ENCODE results near the gene PPM1L.

Gene PPM1L

GRCh38 chr3:160779040-160779439, 23.0 kb downstream of the PPM1L start:
- no peaks in the 10 kb centered on the region for H3K9me2 ChIP-seq (ENCODE audit: low read depth, low read length)
- H3K36me3 ChIP-seq (ENCODE audit: insufficient read depth, low read length) = no peaks in the 10 kb centered on the region
- no peak overlapping the region for H3K9ac ChIP-seq (ENCODE audit: low read length)

DNA sequence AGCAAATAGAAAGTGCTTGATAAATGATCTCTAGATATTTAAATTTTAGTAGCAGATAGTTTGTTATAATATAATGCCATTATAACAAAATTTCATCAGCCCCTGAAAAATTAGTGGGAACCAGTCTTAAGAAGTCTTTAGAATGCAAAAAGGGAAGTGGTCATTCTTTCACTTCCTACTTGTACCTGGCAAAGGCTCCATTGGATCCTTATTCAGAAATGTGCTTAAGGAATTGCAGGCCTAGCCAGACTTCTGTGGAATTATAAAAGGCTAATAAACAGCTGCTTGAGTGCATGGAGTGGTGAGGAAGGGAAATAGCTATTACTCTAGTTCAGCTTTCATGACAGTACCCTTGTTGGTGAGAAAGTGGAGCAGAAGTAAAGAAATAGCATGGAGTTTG, 24.2 kb downstream of the PPM1L start:
- Histone ChIP-seq H3K27ac (ENCODE audit: low read depth, low read length, poor library complexity, severe bottlenecking) (no peak overlapping the region), H3K9me3 (ENCODE audit: low read length) (no peaks in the 10 kb centered on the region), H3K79me2 (ENCODE audit: insufficient read depth, low read length) (no peaks in the 10 kb centered on the region), H3K4me2 (ENCODE audit: low read length) (no peak overlapping the region), H3K4me1 (ENCODE audit: insufficient read depth, low read length, severe bottlenecking) (no peaks in the 10 kb centered on the region), H3K27me3 (ENCODE audit: insufficient read depth, low read length) (no peaks in the 10 kb centered on the region), H3K36me3 (ENCODE audit: insufficient read depth, low read length) (no peaks in the 10 kb centered on the region), H3F3A (ENCODE audit: insufficient read depth, low read length) (no peaks in the 10 kb centered on the region), H3K9ac (ENCODE audit: low read length) (no peak overlapping the region), H4K20me1 (ENCODE audit: insufficient read depth, low read length) (no peaks in the 10 kb centered on the region), H3K4me3 (ENCODE audit: low read depth, low read length, poor library complexity, severe bottlenecking) (no peak overlapping the region), H3K9me2 (ENCODE audit: low read depth, low read length) (no peaks in the 10 kb centered on the region), H2AFZ (ENCODE audit: low read length) (no peak overlapping the region)
- no peak for TF ChIP-seq EZH2 (IDR thresholded peaks at IDR 0.05; ENCODE audit: borderline replicate concordance, low read length)
- TF ChIP-seq, protein P1, sequence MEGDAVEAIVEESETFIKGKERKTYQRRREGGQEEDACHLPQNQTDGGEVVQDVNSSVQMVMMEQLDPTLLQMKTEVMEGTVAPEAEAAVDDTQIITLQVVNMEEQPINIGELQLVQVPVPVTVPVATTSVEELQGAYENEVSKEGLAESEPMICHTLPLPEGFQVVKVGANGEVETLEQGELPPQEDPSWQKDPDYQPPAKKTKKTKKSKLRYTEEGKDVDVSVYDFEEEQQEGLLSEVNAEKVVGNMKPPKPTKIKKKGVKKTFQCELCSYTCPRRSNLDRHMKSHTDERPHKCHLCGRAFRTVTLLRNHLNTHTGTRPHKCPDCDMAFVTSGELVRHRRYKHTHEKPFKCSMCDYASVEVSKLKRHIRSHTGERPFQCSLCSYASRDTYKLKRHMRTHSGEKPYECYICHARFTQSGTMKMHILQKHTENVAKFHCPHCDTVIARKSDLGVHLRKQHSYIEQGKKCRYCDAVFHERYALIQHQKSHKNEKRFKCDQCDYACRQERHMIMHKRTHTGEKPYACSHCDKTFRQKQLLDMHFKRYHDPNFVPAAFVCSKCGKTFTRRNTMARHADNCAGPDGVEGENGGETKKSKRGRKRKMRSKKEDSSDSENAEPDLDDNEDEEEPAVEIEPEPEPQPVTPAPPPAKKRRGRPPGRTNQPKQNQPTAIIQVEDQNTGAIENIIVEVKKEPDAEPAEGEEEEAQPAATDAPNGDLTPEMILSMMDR (IDR thresholded peaks at IDR 0.05; ENCODE audit: low read length) = no peak

More at GRCh38 chr3:160779040-160779439, 23.0 kb downstream of the PPM1L start:
- no peak overlapping the region for H2AFZ ChIP-seq (ENCODE audit: low read length)
- H3K27me3 ChIP-seq (ENCODE audit: insufficient read depth, low read length) = no peaks in the 10 kb centered on the region
- no peak overlapping the region for H3K27ac ChIP-seq (ENCODE audit: low read depth, low read length, poor library complexity, severe bottlenecking)
- H3K4me3 ChIP-seq (ENCODE audit: low read depth, low read length, poor library complexity, severe bottlenecking) = no peak overlapping the region
- no peaks in the 10 kb centered on the region; the same call in 1 of the 2 replicates for H4K20me1 ChIP-seq (ENCODE audit: insufficient read depth, low read length)
- H3K4me1 ChIP-seq (ENCODE audit: insufficient read depth, low read length, severe bottlenecking) = no peaks in the 10 kb centered on the region
- H3F3A ChIP-seq (ENCODE audit: insufficient read depth, low read length) = no peaks in the 10 kb centered on the region
- H3K79me2 ChIP-seq (ENCODE audit: insufficient read depth, low read length) = no peaks in the 10 kb centered on the region
- H3K4me2 ChIP-seq (ENCODE audit: low read length) = no peak overlapping the region
- no peak for TF ChIP-seq EZH2 (IDR thresholded peaks at IDR 0.05; ENCODE audit: borderline replicate concordance, low read length)
- TF ChIP-seq, protein P1 (IDR thresholded peaks at IDR 0.05; ENCODE audit: low read length) = no peak
- H3K9me3 ChIP-seq (ENCODE audit: low read length) = no peaks in the 10 kb centered on the region

DNA sequence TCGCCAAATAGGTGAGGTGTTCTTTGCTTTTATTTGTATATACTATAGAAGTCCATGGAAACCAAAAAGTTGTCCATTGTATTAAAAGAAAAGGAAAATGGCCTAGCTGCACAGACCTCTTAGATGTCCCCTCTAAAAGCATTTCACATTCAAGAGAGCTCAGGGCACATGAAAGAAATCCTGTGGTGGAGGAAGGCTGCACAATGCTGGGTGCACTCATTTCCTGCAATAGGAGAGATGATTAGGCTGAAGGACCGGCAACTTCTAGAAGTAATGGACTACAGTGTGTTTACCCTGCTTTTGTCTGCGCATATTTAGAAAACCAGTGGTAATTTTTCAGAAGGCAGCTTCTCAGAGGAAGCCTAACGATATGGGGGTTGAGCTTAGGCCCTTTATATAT, 25.4 kb downstream of the PPM1L start:
- Histone ChIP-seq H3K9me3 (ENCODE audit: low read length) (no peaks in the 10 kb centered on the region), H3F3A (ENCODE audit: insufficient read depth, low read length) (no peaks in the 10 kb centered on the region), H2AFZ (ENCODE audit: low read length) (no peak overlapping the region), H3K36me3 (ENCODE audit: insufficient read depth, low read length) (no peaks in the 10 kb centered on the region), H3K4me1 (ENCODE audit: insufficient read depth, low read length, severe bottlenecking) (no peaks in the 10 kb centered on the region), H3K4me3 (ENCODE audit: low read depth, low read length, poor library complexity, severe bottlenecking) (no peak overlapping the region), H3K79me2 (ENCODE audit: insufficient read depth, low read length) (no peaks in the 10 kb centered on the region), H3K27me3 (ENCODE audit: insufficient read depth, low read length) (no peaks in the 10 kb centered on the region), H3K4me2 (ENCODE audit: low read length) (no peak overlapping the region), H4K20me1 (ENCODE audit: insufficient read depth, low read length) (no peaks in the 10 kb centered on the region), H3K9me2 (ENCODE audit: low read depth, low read length) (no peaks in the 10 kb centered on the region), H3K27ac (ENCODE audit: low read depth, low read length, poor library complexity, severe bottlenecking) (no peak overlapping the region), H3K9ac (ENCODE audit: low read length) (no peak overlapping the region)
- TF ChIP-seq, protein P1 (IDR thresholded peaks at IDR 0.05; ENCODE audit: low read length) = no peak
- TF ChIP-seq EZH2 (IDR thresholded peaks at IDR 0.05; ENCODE audit: borderline replicate concordance, low read length) = no peak
